Neural cell (in vitro differentiated cells): Measurements from ENCODE around the gene TSGA10.

Experiments used
- CTCF ChIP-seq: fragments of 450-650 bp; IDR thresholded peaks from 2 replicates; pipeline ENCODE4 v1.5.1; 2014; ENCODE audit warnings: antibody characterized with exemption, mild to moderate bottlenecking, moderate library complexity; ENCODE audit not compliant: poor library complexity, severe bottlenecking
- EP300 ChIP-seq: fragments of 450-650 bp; conservative IDR thresholded peaks from 2 replicates; pipeline ENCODE4 v1.6.1; 2014; ENCODE audit warnings: antibody characterized with exemption, mild to moderate bottlenecking, moderate library complexity; ENCODE audit not compliant: poor library complexity, severe bottlenecking
- EZH2 ChIP-seq: fragments of 200-600, 300-800 bp; shearing (Covaris generic), sonication (generic); IDR thresholded peaks from 2 replicates; pipeline ENCODE4 v1.6.1; 2014; ENCODE audit warnings: antibody characterized with exemption, low read length, borderline replicate concordance, mild to moderate bottlenecking; ENCODE audit not compliant: insufficient read depth, poor library complexity, severe bottlenecking
- POLR2AphosphoS5 ChIP-seq: IDR thresholded peaks from 2 replicates; pipeline ENCODE4 v1.6.1; 2012
- SMC3 ChIP-seq: fragments of 450-650 bp; conservative IDR thresholded peaks from 2 replicates; pipeline ENCODE4 v1.6.1; 2014; ENCODE audit warnings: antibody characterized with exemption, mild to moderate bottlenecking, moderate library complexity; ENCODE audit not compliant: poor library complexity

- TF ChIP-seq POLR2AphosphoS5, result no peak
- no peak for TF ChIP-seq EP300
- TF ChIP-seq EZH2, result no peak
- no peak for TF ChIP-seq CTCF
- no peak for TF ChIP-seq SMC3
Observed at GRCh38 chr2:99198103-99198841, 43.5 kb upstream of the TSGA10 start.
